ENCODE data around the gene LILRA2. TPM values are rescaled to one million over a fixed set of nuclear protein-coding genes. Genes with fewer than 3 reads are reported as not detected.
"Not testable (repeated sequence)": the region's sequence is repeated elsewhere in the genome, so short reads cannot be mapped to it uniquely, and the experiment has no call there.

LILRA2 gene
- polyA plus RNA-seq, 3 donors: 0.55 to 0.92 (median 0.58) TPM

DNA sequence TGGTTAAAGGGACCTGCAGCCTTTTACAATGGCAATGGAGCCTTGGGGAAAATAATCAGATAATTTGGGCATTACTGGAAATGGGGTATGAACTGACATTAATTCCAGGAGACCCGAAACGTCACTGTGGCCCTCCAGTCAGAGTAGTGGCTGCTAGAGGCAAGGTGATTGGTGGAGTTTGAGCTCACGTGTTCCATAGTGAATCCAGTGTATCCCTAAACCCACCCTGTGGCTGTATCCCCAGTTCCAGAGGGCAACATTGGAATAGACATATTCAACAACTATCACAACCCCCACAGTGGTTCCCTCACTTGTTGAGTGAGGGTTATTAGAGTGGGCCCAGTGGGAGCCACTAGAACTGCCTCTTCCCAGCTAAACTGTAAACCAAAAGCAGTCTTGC lies 3.3 kb upstream of the LILRA2 start:
- DNase-seq (ENCODE audit: low read depth in 3 of 3, low spot score in 2 of 3): no peak

DNA sequence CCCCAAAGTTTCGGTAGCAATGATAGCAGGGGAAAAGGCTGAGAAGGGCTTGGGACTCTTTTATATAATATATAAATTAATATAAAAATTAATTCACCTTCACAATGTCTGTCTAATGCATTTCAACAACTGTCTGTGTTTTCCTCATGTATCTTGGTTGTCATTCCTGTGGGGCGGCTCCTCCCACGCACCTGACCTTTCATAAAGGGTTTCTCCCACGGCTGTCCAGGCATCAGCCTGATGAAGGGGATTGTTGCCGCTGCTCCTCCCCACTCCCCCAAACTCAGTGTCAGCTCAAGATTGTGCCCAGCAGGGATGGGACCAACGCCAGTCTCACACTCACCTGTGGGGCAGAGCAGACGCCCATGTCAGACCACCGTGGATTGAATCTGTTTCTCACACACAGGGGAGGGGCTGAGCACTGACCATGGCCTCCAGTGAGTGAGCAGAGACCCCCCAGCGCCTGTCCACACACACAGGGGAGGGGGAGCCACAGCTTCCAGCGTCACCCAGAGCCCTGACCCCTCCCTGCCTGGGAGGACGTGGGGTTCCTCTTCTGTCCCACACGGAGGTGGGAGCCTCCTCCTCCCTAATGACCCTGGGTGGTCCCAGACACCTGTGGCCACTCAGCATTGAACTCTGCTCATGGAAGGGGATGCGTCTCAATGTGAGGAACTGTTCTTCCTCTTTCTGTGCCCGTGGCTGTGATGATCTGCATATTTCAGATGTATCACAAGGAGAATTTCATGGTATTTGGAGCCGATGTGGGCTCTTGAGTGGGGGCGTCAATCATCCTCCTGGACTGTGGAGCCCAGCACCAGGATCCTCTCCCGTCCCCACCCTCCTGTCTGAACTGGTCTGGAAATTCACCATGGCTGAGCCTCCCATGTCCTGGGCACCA lies 1.6 kb upstream of the LILRA2 start:
- not testable (repeated sequence) for DNase-seq (ENCODE audit: low read depth in 3 of 3, low spot score in 2 of 3)

DNA sequence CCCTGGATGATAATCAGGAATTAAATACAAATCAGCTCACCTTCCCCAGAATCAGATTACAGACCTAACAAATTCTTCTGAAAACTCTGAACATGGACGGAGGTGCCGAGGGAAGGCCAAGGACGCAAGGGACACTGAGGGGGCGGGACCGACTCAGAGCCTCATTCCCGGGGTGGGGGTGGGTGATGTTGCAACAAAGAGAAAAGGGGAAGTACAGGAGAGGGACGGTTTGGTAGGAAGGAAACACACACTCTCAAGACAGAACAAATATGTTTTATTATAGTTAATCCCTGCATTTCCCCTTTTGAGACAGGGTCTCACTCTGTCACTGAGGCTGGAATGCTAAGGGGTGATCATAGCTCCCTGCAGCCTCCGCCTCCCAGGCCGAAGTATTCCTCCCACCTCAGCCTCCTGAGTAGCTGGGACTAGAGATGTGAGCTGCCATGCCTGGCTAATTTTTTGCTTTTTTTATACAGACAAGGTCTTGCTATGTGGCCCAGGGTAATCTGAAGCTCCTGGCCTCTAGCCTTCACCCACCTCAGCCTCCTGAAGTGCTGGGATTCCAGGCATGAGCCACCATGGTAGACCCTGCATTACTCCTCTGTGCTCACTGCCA lies 786 bp upstream of the LILRA2 start:
- DNase-seq (ENCODE audit: low read depth in 3 of 3, low spot score in 2 of 3): no peak

DNA sequence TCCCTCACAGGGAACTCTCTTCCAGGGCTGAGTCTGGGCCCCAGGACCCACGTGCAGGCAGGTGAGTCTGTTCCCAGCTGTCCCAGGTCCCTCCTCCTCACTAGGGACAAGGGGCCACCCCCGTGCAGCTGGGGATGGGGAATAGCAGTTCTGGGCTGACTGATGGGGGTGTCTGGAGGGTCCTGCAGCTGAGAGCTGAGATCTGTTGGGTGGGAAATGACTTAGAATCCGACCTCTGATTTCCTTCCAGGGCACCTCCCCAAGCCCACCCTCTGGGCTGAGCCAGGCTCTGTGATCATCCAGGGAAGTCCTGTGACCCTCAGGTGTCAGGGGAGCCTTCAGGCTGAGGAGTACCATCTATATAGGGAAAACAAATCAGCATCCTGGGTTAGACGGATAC lies 461 bp downstream of the LILRA2 start:
- no peak for DNase-seq (ENCODE audit: low read depth in 3 of 3, low spot score in 2 of 3)

DNA sequence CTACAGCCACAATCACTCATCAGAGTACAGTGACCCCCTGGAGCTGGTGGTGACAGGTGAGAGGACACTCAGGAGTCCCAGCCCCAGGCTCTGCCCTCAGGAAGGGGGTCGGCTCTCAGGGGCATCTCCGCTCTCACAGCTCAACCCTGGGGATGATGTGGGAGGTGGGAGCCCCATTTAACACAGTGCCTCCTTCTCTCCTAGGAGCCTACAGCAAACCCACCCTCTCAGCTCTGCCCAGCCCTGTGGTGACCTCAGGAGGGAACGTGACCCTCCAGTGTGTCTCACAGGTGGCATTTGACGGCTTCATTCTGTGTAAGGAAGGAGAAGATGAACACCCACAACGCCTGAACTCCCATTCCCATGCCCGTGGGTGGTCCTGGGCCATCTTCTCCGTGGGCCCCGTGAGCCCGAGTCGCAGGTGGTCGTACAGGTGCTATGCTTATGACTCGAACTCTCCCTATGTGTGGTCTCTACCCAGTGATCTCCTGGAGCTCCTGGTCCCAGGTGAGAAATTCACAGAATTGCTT lies 1.0 kb downstream of the LILRA2 start:
- DNase-seq (ENCODE audit: low read depth in 3 of 3, low spot score in 2 of 3): no peak

DNA sequence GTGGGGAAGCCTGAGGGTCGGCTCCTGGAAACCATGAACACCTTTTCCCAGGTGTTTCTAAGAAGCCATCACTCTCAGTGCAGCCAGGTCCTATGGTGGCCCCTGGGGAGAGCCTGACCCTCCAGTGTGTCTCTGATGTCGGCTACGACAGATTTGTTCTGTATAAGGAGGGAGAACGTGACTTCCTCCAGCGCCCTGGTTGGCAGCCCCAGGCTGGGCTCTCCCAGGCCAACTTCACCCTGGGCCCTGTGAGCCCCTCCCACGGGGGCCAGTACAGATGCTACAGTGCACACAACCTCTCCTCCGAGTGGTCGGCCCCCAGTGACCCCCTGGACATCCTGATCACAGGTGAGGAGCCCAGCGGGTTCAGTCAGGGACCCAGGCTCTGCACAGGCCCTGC lies 1.6 kb downstream of the LILRA2 start:
- not testable (repeated sequence) for DNase-seq (ENCODE audit: low read depth in 3 of 3, low spot score in 2 of 3)

DNA sequence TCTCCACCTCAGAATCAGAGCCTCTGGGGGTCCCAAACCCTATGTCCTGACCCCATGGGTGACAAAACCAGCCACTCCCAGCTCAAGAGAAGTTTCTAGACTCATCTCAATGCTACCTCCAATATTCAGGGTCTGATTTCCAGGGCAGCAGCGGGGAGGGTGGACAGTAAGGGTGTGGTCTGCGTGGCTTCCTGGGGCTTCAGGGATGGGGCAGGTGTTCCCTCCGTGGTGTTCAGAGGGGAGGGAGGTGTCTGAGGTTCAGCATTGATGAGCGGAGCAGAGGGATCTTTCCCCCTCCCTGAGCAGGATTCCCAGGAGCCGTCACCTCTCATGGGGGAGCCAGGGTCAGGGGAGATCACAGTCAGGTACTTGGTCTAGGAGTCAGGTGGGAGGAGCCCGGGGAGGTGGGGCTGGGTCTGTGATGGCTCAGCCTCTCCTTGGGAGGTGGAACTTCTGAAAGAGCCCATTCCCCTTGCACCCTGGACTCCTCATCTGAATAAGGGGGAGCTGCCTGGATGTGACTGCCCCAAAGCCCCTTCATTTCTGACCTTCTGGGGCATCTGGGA lies 2.9 kb downstream of the LILRA2 start:
- DNase-seq (ENCODE audit: low read depth in 3 of 3, low spot score in 2 of 3): no peak

DNA sequence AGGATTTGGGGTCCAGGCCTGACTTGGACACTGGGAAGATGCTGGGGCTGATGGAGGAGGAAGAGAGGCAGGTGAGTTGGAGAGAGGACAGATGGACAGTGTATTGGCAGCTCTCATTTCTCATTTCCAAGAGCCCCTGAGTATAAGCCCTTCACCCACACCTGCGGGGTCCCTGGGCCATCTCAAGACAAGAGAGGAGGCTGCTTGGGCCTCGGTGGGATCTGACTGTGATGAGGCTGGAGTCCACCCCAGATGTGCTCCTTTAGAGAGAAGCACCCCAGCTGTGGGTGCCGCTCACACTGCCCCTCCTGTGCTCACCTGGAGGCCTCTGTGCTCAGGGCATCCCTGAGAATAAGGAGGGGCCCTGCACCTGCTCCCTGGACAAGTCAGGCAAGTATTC lies 3.7 kb downstream of the LILRA2 start:
- no peak for DNase-seq (ENCODE audit: low read depth in 3 of 3, low spot score in 2 of 3)

DNA sequence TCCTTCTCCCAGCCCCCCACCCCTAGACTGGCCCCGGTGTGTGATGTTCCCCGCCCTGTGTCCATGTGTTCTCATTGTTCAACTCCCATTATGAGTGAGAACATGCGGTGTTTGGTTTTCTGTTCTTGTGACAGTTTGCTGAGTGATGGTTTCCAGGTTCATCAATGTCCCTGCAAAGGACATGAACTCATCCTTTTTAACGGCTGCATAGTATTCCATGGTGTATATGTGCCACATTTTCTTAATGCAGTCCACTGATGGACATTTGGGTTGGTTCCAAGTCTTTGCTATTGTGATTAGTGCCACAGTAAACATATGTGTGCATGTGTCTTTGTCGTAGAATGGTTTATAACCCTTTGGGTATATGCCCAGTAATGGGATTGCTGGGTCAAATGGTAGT lies 4.7 kb downstream of the LILRA2 start:
- not testable (repeated sequence) for DNase-seq (ENCODE audit: low read depth in 3 of 3, low spot score in 2 of 3)

DNA sequence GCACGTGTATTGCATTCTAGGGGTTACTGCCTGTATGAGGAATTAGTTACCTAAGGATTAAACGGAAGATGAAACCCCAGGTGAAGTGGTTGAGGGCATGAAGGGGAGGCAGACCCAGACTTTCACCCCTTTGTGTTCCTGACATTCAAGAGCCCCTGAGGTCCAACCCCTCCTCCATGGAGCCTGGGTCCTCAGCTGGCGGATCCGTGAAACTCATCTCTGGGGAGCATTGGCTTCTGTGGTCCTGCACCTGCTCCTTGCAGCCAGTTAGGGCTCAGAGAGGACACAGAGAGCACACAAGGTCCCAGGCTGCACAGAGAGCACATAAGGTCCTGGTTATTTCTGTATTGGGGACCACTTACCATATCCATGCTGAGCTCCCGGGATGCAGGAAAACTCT lies 12.8 kb downstream of the LILRA2 start:
- no peak for DNase-seq (ENCODE audit: low read depth in 3 of 3, low spot score in 2 of 3)

DNA sequence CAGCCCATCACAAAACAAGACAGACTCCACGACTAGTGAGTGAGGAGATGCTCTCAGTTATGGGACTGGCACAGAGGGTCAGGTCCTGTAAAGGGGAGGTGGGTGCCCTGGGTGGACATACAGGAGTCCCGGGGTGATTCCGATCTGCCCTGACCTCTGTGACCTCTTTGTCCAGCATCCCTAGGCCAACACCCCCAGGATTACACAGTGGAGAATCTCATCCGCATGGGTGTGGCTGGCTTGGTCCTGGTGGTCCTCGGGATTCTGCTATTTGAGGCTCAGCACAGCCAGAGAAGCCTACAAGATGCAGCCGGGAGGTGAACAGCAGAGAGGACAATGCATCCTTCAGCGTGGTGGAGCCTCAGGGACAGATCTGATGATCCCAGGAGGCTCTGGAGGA lies 13.4 kb downstream of the LILRA2 start:
- no peak for DNase-seq (ENCODE audit: low read depth in 3 of 3, low spot score in 2 of 3)

DNA sequence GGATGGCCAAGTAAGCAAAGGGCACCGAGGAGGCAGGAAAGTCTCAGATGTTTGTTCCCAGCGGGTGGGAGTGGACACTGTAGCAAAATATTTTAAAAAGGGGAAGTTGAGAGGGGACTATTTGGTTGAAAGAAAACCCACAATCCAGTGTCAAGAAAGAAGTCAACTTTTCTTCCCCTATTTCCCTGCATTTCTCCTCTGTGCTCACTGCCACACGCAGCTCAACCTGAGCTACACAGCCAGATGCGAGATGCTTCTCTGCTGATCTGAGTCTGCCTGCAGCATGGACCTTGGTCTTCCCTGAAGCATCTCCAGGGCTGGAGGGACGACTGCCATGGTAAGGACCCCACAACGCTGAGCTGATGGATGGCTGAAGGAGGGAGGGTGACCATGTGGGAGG lies 19.9 kb downstream of the LILRA2 start, which contains the start of gene LILRA1:
LILRA1 (plus strand) TSS at position 188 of the 400 bp plus-strand sequence. CDS start 613 bp downstream, outside the sequence.
- not testable (repeated sequence) for DNase-seq (ENCODE audit: low read depth in 3 of 3, low spot score in 2 of 3)

DNA sequence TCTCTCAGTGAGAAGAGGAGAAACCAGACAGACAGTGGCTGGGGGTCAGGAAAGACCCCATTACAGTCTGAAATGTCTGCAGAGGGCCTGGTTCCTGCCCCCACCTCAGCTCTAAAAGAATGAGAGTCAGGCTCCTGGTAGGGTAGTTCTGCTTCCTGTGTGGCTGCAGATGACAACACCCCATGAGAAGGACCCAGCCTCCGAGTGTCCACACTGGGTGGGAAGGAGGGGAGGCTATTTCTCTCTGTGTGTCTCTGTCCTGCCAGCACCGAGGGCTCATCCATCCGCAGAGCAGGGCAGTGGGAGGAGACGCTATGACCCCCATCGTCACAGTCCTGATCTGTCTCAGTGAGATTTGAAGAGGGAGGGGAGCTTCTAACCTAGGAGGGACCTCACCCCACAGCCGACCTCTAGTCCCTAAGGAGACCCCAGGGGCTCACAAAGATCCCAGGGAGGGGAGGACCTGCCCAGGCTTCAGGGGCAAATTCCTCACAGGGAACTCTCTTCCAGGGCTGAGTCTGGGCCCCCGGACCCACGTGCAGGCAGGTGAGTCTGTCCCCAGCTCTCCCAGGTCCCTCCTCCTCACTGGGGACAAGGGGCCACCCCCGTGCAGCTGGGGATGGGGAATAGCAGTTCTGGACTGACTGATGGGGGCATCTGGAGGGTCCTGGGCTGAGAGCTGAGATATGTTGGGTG lies 20.5 kb downstream of the LILRA2 start:
- DNase-seq (ENCODE audit: low read depth in 3 of 3, low spot score in 2 of 3): not testable (repeated sequence)

DNA sequence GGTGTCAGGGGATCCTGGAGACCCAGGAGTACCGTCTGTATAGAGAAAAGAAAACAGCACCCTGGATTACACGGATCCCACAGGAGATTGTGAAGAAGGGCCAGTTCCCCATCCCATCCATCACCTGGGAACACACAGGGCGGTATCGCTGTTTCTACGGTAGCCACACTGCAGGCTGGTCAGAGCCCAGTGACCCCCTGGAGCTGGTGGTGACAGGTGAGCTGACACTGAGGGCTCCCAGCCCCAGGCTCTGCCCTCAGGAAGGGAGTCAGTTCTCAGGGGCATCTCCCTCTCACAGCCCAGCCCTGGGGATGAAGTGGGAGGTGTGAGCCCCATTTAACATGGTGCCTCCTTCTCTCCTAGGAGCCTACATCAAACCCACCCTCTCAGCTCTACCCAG lies 21.1 kb downstream of the LILRA2 start:
- DNase-seq (ENCODE audit: low read depth in 3 of 3, low spot score in 2 of 3): no peak

DNA sequence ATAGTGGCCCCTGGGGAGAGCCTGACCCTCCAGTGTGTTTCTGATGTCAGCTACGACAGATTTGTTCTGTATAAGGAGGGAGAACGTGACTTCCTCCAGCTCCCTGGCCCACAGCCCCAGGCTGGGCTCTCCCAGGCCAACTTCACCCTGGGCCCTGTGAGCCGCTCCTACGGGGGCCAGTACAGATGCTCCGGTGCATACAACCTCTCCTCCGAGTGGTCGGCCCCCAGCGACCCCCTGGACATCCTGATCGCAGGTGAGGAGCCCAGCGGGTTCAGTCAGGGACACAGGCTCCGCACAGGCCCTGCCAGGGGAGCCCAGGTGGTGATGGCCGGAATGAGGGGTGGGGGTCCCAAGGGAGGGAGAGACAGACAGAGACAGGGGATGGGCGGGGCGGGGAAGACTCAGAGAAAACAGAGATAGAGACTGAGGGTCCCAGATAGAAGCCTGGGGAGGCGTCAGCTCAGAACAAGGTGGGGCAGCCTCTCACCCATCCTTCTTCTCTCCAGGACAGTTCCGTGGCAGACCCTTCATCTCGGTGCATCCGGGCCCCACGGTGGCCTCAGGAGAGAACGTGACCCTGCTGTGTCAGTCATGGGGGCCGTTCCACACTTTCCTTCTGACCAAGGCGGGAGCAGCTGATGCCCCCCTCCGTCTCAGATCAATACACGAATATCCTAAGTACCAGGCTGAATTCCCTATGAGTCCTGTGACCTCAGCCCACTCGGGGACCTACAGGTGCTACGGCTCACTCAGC lies 22.3 kb downstream of the LILRA2 start:
- not testable (repeated sequence) for DNase-seq (ENCODE audit: low read depth in 3 of 3, low spot score in 2 of 3)

DNA sequence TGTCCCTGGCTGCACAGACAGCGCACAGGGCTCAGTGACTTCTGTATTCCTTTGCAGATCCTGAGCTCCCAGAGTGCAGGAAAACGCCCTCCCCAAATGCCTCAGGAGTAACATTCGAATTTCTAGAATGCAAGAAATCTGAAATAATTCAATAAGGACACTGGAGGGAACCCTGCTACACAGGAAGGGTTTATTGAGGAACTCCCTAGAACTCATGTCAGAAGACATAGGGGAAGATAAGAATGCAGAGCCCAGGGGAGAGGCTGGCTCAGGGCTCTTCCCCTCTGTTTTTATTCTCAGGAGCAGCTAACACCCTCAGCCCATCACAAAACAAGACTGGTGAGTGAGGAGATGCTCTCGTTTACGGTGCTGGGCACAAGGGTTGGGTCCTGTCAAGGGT lies 26.6 kb downstream of the LILRA2 start:
- no peak for DNase-seq (ENCODE audit: low read depth in 3 of 3, low spot score in 2 of 3)

DNA sequence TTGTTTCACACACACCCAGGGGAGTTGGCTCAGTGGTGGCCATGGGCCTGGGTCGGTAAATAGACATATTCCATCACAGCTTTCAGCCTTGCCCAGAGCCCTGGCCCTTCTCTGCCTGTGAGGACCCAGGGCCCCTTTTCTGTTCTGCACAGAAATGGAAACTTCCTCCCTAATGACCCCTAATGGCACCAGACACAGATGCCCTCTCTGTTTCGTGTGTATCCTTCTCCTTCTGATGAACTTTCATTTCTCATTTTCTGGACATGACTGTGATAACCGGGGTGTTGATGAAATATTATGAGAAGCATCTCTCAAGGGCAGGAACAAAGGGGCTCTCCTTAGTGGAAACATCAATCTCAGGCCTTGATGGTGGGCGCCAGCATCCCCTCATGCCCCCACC lies 32.6 kb downstream of the LILRA2 start:
- no peak for DNase-seq (ENCODE audit: low read depth in 3 of 3, low spot score in 2 of 3)

DNA sequence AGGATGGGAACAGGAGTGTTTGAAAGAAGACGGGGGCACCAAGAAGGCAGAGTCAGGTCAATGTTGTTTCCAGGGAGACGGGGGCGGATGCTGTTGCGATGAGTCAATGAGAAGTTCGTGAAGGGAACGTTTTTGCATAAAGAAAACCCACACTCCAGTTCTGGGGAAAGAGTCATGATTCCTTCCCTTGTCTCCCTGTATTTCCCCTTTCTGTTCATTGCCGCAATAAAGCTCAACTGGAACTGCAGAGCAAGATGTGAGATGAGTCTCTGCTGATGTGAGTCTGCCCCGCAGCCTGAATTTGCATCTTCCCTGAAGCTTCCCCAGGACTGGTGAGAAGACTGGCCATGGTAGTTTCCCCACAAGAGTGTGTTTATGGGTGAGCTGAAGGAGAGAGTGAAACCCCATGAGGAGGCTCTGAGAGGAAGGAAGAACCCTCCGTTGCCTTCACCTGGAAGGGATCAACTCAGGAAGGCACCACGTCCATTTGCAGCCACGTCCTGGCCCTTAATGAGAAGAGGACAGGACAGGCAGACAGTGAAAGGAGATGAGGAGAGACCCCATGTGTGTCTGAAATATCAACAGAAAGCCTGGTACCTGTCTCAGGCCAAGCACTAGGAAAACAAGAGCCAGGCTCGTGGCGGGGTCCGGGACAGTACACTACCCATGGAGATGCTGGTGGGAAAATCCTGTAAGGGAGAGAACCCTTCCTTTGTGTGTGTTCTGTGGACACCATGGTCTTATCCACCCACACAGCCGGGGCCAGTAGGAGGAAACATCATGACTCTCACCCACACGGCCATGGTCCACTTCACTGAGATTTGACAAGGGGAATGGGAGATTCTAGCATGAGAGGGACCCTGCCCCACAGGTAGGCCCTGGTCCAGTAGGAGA lies 33.5 kb downstream of the LILRA2 start:
- DNase-seq (ENCODE audit: low read depth in 3 of 3, low spot score in 2 of 3): no peak

DNA sequence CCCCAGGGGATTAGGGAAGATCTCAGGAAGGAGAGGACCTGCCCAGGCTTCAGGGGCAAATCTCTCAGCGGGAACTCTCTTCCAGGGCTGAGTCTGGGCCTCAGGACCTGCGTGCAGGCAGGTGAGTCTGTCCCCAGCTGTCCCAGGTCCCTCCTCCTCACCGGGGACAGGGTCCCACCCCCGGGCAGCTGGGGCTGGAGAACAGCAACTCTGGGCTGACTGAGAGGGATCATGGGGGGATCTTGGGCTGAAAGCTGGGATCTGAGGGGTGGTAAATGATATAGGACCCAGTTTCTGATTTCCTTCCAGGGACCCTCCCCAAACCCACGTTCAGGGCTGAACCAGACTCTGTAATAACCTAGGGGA lies 34.2 kb downstream of the LILRA2 start:
- DNase-seq (ENCODE audit: low read depth in 3 of 3, low spot score in 2 of 3): no peak
